ENCODE results near the gene CLINT1. TPM values are rescaled to one million over a fixed set of nuclear protein-coding genes. Genes with fewer than 3 reads are reported as not detected.

Gene CLINT1
- total and polyA plus RNA-seq, 2 experiments from 2014 or later, result 71.7 to 101 TPM

- TF ChIP-seq, protein P1, sequence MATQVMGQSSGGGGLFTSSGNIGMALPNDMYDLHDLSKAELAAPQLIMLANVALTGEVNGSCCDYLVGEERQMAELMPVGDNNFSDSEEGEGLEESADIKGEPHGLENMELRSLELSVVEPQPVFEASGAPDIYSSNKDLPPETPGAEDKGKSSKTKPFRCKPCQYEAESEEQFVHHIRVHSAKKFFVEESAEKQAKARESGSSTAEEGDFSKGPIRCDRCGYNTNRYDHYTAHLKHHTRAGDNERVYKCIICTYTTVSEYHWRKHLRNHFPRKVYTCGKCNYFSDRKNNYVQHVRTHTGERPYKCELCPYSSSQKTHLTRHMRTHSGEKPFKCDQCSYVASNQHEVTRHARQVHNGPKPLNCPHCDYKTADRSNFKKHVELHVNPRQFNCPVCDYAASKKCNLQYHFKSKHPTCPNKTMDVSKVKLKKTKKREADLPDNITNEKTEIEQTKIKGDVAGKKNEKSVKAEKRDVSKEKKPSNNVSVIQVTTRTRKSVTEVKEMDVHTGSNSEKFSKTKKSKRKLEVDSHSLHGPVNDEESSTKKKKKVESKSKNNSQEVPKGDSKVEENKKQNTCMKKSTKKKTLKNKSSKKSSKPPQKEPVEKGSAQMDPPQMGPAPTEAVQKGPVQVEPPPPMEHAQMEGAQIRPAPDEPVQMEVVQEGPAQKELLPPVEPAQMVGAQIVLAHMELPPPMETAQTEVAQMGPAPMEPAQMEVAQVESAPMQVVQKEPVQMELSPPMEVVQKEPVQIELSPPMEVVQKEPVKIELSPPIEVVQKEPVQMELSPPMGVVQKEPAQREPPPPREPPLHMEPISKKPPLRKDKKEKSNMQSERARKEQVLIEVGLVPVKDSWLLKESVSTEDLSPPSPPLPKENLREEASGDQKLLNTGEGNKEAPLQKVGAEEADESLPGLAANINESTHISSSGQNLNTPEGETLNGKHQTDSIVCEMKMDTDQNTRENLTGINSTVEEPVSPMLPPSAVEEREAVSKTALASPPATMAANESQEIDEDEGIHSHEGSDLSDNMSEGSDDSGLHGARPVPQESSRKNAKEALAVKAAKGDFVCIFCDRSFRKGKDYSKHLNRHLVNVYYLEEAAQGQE (IDR thresholded peaks at IDR 0.05; ENCODE audit: unreplicated experiment), result no peak
- no peak for TF ChIP-seq EZH2 (IDR thresholded peaks at IDR 0.05; ENCODE audit: low read depth, unreplicated experiment)
- TF ChIP-seq ZNF114 (CRISPR knock-in tag; IDR thresholded peaks at IDR 0.05), result no peak
- no peak for TF ChIP-seq EZH2phosphoT487 (IDR thresholded peaks at IDR 0.05; ENCODE audit: unreplicated experiment)
- no peak for TF ChIP-seq POLR2AphosphoS5 (IDR thresholded peaks at IDR 0.05; ENCODE audit: low read depth)
These were observed 111.7 kb downstream of the CLINT1 start (continued) for GRCh38 chr5:157747173-157747740.

GRCh38 chr5:157745041-157745456 is 113.9 kb downstream of the CLINT1 start:
- Histone ChIP-seq H3K79me2 (replicated peaks; ENCODE audit: insufficient read depth) (no peaks in the 10 kb centered on the region), H2AFZ (no peak overlapping the region), H3K4me1 (ENCODE audit: insufficient read depth) (peaks cover 4% of the 10 kb centered on the region; the same call in 1 of the 2 replicates), H3K9me2 (ENCODE audit: insufficient read depth) (no peaks in the 10 kb centered on the region), H3K27me3 (ENCODE audit: insufficient read depth) (peaks cover 21% of the 10 kb centered on the region), H3K4me3 (peak overlapping the region; percentile 83), H4K20me1 (replicated peaks; ENCODE audit: insufficient read depth) (peaks cover 3% of the 10 kb centered on the region; the same call in 1 of the 2 replicates), H3K36me3 (ENCODE audit: insufficient read depth) (no peaks in the 10 kb centered on the region), H3K4me2 (no peak overlapping the region), H3K27ac (ENCODE audit: low read depth) (no peak overlapping the region), H3F3A (replicated peaks; ENCODE audit: low read depth) (no peaks in the 10 kb centered on the region)
- H3K4me3 Mint-ChIP-seq, result peak overlapping the region; percentile 89; the same call in 2 of the 3 replicates
- no peak for ATAC-seq
- peaks cover 12% of the 10 kb centered on the region; the same call in 2 of the 3 replicates for H3K4me1 Mint-ChIP-seq
- H3K9me3 Mint-ChIP-seq, result no peaks in the 10 kb centered on the region
- no peak overlapping the region for H3K27ac Mint-ChIP-seq
- peaks cover 2% of the 10 kb centered on the region; the same call in 2 of the 3 replicates for H3K36me3 Mint-ChIP-seq (ENCODE audit: low read depth)
- H3K27me3 Mint-ChIP-seq (ENCODE audit: insufficient read depth, low read depth, poor library complexity), result peaks cover 10% of the 10 kb centered on the region
- DNase-seq (ENCODE audit: low spot score), result no peak
- no peak for TF ChIP-seq EZH2 (IDR thresholded peaks at IDR 0.05; ENCODE audit: low read depth, unreplicated experiment)
- no peak for TF ChIP-seq ZNF114 (CRISPR knock-in tag; IDR thresholded peaks at IDR 0.05)
- no peak for TF ChIP-seq NANOG (IDR thresholded peaks at IDR 0.05; ENCODE audit: borderline replicate concordance)
- TF ChIP-seq STAT1 (IDR thresholded peaks at IDR 0.05; ENCODE audit: unreplicated experiment), result no peak
- no peak for TF ChIP-seq POLR2AphosphoS5 (IDR thresholded peaks at IDR 0.05; ENCODE audit: low read depth)
- TF ChIP-seq ZNF331 (CRISPR knock-in tag; IDR thresholded peaks at IDR 0.05; ENCODE audit: low read depth), result no peak
- TF ChIP-seq JUNB (IDR thresholded peaks at IDR 0.05; ENCODE audit: unreplicated experiment), result no peak
- TF ChIP-seq, protein P1 (IDR thresholded peaks at IDR 0.05; ENCODE audit: unreplicated experiment), result no peak
- TF ChIP-seq, protein P2, sequence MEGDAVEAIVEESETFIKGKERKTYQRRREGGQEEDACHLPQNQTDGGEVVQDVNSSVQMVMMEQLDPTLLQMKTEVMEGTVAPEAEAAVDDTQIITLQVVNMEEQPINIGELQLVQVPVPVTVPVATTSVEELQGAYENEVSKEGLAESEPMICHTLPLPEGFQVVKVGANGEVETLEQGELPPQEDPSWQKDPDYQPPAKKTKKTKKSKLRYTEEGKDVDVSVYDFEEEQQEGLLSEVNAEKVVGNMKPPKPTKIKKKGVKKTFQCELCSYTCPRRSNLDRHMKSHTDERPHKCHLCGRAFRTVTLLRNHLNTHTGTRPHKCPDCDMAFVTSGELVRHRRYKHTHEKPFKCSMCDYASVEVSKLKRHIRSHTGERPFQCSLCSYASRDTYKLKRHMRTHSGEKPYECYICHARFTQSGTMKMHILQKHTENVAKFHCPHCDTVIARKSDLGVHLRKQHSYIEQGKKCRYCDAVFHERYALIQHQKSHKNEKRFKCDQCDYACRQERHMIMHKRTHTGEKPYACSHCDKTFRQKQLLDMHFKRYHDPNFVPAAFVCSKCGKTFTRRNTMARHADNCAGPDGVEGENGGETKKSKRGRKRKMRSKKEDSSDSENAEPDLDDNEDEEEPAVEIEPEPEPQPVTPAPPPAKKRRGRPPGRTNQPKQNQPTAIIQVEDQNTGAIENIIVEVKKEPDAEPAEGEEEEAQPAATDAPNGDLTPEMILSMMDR (conservative IDR thresholded peaks at IDR 0.05; ENCODE audit: low read depth in 2 of 2), result no peak
- TF ChIP-seq EZH2phosphoT487 (IDR thresholded peaks at IDR 0.05; ENCODE audit: unreplicated experiment), result no peak
